ENCODE data around the gene PARP8.
"Not testable (repeated sequence)": the region's sequence is repeated elsewhere in the genome, so short reads cannot be mapped to it uniquely, and the experiment has no call there.

PARP8 gene

DNA sequence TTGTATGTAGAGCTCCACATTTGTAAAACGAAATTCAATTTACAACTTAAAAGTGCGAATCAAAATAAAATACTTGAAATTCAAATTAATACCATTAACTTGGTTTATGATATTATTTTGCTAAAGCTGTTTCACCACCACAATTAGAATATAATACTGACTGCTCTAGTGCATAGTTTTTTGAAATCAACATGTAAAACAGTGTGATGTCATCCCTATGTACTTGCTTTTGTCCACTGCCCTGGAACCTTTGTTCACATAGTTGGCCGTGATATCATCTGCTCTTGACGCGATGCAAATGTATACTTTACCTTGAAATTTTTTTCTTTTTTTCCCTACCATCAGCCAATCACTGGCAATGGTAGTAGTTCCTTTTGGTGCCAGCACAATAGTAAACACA lies 125.4 kb downstream of the PARP8 start:
- no peak for DNase-seq (ENCODE audit: low spot score)

DNA sequence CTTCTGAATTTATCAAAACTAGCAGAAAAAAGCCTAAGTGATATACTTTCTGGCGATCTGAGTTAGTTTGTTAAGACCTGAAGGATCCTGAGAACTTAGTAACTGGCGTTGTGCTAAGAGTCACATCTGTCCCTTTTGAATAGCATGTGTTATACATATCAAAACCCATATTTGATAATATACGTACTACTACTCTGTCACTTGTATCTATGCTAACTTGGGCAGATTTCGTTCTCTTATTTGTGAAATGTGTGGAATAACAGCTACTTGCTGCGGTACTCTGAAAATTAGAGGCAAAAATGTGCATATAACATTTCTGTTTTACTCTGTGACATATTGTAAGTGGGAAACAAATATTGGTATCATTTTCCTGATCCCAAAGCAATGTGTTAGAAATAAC lies 126.4 kb downstream of the PARP8 start:
- no peak for DNase-seq (ENCODE audit: low spot score)

DNA sequence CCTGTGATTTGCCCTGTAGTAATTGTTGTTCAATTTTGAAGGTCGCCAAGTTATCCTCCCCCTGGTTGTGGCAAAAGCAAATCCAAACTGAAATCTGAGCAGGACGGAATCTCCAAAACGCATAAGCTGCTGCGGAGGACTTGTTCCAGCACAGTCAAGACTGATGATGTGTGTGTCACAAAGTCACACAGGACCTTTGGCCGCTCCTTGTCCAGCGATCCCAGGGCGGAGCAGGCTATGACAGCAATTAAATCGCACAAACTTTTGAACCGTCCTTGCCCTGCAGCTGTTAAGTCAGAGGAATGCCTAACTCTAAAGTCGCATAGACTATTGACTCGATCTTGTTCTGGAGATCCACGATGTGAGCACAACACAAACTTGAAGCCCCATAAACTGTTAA lies 128.4 kb downstream of the PARP8 start:
- no peak for DNase-seq (ENCODE audit: low spot score)

DNA sequence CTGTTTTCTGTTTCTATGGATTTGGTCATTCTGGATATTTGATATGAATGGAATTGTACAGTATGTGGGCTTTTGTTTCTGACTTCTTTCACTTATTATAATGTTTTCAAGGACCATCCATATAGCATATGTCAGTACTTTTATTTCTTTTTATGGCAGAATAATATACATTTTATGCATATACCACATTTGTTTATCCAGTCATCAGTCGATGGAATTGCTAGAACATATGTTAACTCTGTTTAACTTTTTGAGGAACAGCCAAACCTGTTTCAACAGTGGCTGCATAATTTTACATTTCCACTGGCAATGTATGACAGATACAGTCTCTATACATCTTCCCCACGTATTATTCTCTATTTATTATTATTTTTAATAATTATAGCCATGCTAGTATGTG lies 131.6 kb downstream of the PARP8 start:
- DNase-seq (ENCODE audit: low spot score) = no peak

DNA sequence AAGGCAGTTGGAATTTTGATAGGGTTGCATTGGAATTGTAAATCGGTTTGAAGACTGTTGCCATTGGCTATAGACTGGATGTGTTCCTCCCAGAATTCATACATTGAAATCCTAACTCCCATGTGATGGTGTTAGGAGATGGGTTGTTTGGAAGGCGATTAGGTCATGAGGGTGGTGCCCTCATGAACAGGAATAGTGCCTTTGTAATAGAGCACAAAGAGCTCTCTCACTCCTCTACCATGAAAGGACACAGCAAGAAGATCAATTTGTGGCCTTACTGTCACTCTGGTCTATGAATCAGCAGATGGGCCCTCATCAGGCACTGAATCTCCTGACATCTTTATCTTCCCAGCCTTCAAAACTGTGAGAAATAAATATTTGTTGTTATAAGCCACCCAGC lies 133.2 kb downstream of the PARP8 start:
- no peak for DNase-seq (ENCODE audit: low spot score)

DNA sequence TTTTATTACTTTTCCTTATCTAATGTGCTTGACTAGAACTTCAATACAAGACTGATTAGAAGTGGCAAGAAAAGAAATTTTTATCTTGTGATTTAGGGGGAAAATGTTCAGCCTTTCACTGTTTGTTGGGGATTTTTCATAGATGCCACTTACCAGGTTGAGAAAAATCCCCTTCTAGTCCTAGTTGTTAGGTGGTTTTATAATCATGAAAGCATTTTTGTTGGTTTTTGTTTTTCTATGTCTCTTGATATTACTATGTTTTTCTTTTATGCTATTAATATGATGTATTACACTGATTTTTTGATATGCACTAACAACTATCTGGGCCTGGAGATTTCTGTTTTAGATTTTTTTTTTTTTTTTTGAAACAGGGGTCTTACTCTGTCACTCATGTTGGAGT lies 134.0 kb downstream of the PARP8 start:
- no peak for DNase-seq (ENCODE audit: low spot score)

DNA sequence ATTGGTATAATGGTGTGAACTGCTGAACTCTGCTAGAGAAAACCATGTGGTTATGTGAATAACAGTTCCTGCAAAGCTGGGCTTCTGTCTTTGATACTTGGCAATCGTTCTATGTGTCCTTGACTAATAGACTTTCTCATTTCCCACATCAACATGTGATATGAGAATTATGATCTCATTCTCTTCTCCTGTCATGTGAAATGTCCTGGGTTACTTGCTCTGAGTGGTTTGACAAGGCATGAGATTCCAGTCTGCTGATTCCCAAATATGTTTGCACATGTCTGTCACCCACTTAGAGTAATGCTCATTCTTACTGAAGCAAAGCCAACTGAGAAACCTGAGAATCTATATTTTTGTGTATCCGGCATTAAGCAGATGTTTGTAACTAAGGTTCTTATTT lies 141.2 kb downstream of the PARP8 start:
- DNase-seq (ENCODE audit: low spot score) = no peak

DNA sequence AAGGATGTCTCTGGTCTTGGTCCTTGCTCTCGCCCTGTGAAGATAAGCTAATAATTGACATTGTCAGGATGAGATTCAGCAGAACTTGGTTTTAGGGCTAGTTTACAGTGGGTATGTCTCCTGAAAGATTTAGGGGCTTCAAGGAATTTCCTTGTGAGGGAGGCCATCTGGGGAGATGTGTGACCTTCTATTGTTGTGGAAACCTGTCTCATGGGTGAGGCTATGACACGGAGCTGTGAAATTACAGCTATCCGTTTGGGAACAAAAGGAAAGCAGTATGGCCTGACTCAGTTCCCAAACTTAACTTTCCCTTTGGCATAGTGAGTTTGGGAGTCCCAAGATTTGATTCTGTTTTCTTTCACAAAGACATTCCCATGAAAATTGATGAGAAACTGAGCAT lies 142.0 kb downstream of the PARP8 start:
- no peak for DNase-seq (ENCODE audit: low spot score)

DNA sequence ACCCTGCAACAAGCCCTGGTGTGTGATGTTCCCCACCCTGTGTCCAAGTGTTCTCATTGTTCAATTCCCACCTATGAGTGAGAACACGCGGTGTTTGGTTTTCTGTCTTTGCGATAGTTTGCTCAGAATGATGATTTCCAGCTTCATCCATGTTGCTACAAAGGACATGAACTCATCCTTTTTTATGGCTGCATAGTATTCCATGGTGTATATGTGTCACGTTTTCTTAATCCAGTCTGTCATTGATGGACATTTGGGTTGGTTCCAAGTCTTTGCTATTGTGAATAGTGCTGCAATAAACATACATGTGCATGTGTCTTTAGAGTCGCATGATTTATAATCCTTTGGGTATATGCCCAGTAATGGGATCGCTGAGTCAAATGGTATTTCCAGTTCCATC lies 145.3 kb downstream of the PARP8 start:
- not testable (repeated sequence) for DNase-seq (ENCODE audit: low spot score)

DNA sequence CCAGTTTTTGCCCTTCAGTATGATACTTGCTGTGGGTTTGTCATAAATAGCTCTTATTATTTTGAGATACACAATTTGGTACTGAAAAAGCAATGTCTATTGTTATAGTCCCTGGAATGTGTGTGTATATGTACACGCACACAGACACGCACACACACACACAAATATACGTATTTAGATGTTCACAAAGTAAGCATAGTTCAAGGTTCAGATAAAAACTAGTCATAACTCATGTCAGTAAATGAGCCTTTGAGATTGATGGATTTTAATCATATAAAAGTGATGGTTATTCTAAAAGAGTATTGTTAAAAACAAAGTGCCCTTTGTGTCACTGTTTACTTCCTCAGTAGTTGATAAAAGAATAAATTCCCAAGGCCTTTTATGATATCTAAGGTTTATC lies 147.3 kb downstream of the PARP8 start:
- no peak for DNase-seq (ENCODE audit: low spot score)

DNA sequence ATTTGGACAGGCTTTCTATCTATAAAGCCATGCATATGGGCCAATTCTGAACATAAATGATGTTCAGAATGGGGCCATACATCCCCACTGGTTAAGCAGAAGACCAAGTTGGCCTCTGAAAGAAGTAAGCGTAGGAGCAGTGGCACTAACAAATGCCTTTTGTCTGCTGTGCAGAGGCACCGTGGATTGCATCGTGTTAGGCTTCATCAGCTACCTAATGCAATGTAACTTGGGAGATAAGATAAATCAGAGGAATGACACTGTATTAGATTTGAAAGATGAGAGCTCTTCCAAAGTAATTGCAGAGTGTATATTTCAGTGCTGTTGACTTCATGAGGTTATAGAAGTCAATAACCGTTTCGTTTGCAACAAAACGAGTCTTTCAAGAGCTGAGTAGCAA lies 148.1 kb downstream of the PARP8 start:
- DNase-seq (ENCODE audit: low spot score) = no peak

DNA sequence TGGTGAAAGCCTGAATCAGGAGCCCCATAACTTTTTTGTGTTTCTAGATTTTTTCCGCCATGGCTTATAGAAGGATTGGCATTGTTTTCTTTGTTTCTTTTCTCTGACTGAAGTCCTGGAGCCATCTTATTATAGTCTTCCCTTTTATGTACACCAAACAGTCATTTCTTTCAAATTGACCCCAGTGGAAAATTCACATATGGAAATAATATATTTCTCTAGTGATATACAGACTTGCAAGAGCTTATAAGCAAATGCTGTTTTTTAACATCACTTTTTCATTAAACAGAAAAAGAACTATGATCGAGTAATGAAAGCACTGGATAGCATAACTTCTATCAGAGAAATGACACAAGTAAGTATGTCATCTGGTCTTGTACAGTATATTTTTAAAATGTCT lies 155.6 kb downstream of the PARP8 start:
- no peak for DNase-seq (ENCODE audit: low spot score)

DNA sequence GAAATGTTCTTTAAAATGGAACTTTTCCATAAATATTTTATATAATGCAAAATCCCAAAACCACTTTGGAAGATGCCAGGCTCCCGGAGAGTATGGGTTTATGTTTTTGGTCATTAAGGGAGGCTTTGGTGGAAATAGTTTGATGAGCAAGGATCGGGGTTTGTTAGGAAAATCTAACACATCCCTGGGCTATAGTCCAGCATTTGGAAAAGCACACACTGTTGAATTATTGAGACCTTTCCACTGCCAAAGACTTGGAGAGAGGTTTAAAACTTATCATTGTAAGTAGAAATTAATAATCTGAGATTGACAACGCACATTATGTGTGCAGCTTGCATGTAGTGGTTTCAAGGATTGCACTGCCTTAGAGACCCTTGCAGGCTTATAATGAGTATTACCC lies 156.3 kb downstream of the PARP8 start:
- DNase-seq (ENCODE audit: low spot score) = no peak

DNA sequence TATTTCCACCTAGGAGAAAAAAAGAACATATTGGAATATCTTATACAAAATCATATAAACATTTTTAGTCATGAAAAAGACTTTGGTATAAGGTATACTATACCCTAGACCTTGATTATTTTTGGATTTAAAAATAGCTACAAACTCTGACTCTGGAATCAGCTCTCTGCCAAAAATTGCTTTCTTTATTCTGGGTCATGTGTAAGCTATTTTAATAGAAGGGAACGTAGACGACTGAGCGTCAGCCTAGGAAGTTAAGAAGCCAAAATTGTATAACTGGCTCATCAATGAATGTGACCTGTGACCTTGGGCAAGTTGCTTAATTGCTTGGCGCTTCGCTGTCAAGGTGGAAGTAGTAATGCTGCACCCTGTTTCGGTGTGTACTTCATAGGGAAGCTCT lies 157.1 kb downstream of the PARP8 start:
- DNase-seq (ENCODE audit: low spot score) = no peak

DNA sequence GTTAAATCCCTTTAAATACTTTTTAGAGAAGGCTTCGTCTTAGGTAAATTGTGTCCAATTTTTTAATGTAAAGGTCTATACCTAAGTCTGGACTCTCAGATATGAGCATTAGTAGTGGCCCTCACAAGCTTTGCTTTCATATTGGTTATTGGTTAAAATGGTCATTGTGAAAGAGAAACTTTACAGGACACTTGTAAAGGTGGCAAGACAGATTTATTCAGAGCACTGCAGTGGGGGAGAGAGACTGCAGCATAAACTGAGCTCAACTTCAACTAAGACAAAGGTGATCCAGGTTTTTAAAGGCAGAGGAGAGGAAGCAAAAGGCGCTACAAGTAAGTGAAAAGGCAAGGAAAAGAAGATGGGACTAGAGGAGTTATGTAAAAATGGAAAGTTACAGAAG lies 157.7 kb downstream of the PARP8 start:
- DNase-seq (ENCODE audit: low spot score) = no peak

DNA sequence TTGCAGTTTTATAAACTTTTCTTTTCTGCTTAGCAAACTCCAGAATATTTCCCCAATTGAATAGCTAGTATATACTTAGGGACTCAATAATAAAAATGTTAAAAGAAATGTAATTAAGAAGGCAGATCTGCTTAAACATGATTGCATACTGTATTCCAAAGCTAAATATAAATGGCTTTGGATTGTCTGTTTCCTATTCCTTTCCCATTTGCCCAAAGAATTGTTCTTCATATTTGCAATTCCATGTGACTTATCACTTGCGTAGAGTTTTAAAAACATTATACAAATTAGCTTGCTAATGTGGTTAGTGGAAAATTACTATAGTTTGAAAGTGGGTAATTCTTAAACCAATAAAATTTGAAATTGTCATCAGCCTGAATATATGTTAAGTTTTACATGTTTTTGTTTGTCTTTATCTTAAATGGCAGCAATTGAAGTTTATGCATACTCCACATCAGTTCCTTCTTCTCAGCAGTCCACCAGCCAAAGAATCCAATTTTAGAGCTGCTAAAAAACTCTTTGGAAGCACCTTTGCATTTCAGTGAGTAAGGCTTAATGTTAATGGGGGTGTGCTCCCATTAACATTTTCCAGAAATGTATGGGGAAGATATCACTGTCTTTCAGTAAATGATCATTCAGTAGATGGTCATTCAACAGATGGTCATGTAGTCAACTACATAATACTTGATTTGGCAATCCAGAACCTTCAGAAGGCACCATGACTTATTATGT lies 161.2 kb downstream of the PARP8 start:
- no peak for DNase-seq (ENCODE audit: low spot score)

DNA sequence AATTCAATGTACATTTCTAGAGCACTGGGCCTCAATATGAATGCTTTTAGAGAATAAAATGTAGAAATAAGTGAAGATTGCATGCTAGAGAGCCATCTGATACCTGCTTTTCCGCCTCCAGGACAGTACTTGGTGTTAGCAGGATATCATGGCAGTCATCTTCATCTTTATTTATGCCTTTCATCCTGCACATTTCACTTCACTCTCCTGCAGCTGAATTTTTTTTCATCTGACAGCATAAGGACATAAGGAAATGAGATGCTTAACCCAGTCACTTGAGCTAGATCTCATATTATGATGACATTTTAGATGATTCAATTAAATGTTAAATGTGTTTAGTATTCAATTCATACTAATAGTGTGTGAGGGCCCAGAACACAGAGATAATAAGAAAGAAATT lies 162.6 kb downstream of the PARP8 start:
- no peak for DNase-seq (ENCODE audit: low spot score)

DNA sequence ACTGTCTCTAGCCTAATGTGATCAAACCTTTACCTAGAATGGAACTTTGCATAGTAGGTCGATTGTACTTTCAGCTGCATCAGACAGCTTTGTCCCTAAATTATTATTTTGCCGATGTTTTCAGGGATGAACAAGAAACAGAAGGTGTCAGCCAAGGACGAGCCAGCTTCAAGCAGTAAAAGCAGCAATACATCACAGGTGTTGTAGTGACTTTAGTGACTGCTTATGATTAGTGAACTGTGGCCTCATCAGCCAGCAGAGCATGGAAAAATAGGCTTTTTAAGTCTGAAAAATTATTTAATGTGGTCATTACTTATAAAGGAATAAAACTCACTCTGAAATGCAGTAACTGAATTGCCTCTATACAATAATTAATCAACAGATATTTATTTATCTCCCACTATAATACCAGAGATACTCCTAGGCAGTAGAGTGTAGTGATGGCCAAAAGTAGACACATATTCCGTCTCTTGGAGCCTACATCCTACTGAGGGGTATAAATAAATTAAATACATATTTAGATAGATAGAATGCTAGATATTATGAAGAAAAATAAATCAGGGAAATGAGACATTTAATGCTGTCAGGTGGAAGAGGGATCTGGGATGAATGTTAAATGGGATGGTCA lies 166.3 kb downstream of the PARP8 start:
- no peak for DNase-seq (ENCODE audit: low spot score)

DNA sequence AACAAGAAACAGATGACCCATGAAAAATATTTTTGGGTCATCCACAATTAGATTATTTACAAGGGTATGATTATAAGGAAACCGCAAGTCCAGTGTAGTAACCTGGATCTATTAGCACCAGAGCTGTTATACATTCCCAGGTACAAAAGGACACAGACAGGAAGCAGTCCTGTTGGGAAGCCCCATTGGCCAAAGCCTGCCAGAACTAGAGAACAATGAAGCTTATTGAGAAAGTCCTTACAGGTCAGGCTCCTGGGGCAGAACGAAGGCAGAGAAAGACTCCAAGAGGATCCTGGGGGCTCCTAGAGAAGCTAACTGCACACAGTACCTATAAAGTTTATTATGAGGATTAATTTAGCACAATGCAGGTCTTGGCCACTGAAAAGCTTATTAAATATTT lies 169.9 kb downstream of the PARP8 start:
- no peak for DNase-seq (ENCODE audit: low spot score)

DNA sequence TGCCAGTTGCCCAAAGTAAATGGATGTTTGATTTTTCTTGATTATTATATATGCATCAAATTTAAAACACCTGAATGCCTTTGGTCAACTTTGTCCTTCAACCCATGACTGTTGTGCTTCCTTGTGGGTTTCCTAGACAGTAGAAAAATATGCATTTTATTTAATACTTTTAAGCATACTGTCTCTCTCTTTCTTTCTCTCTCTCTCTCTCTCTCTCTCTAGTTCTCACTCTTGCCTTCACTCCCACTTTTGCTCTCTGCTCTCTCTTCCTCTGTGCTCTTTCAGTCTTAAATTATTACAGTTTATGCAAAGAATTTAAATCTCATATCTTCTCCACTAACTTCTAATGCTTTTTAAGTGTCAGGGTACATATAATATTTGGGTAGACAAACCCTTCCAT lies 173.0 kb downstream of the PARP8 start:
- no peak for DNase-seq (ENCODE audit: low spot score)

DNA sequence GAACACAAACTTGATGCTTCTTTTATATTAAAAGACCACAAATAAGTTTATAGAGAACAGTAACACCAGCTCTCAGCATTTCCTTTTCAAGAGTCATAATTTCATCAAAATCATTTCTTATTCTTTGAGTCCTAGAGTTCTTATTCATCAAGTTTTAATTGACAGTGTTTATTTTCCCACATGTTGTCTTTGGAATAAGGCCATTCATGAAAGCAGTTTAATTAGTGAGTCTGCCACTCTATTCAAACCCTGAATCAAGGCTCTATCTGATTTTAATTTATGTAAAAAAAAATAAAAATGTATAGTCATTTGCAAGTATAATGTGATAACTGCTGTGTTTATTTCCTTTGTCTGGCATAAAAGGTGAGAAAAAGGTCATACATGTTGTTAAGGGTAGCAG lies 176.7 kb downstream of the PARP8 start:
- no peak for DNase-seq (ENCODE audit: low spot score)

DNA sequence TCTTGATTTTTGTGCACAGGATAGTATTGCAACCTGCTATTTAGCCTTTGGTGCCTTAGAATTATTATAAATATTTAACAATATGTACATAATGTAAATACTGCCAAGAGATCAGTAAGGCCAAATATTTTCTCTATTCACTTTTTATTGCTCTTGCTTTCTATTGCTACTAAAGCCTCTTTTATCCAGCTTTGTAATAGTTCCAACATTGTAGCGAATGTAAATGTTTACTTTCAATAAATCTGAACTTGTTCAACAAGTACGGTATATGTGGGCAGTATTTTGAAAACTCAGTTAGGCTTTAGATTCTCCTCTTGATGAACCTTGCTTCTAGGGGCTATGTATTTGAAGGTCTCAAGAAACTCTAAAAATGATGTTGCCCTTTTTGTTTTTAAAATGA lies 179.8 kb downstream of the PARP8 start:
- DNase-seq (ENCODE audit: low spot score) = no peak

DNA sequence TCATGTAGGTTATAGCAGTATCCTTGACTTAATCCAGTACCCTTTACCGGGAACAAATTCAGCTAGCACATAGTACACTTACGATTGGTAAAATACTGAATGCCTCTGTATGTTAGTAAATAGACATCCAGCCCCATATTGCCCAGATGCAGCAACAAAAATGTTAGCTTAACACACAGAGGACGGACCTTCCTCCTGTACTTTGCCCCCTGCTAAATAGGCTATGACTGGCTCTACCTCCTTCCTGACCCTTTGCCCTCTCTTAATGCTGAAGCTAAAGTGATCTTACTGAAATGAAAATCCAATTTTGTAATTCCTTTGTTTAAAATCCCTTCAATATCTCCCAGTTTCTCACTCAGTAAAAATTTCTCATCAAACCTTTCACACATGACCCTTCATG lies 183.1 kb downstream of the PARP8 start:
- DNase-seq (ENCODE audit: low spot score) = no peak

DNA sequence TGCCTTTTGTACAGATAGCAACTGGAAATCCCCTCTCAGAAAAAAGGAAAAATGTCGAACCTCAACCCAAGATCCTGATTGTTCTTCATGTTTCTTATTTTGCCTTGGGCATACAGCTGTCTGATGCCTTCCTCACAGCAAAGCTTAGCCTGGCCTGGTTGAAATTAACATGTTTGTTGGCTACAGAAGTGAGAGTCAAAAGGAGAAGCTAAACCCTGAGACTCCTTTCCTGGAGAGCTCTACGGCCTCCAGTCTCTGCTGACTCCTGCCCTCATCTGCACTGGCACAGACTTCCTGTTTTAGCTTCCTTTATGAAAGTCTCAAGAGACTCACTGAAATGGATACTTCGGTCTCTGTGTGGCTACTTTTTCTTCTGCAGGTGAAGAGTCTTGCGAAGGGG lies 186.7 kb downstream of the PARP8 start:
- DNase-seq (ENCODE audit: low spot score) = no peak
